Renal cortical epithelial cell (primary cell): Measurements from ENCODE around the gene TEDC1. TPM values are rescaled to one million over a fixed set of nuclear protein-coding genes. Genes with fewer than 3 reads are reported as not detected.
"Not testable (repeated sequence)": the region's sequence is repeated elsewhere in the genome, so short reads cannot be mapped to it uniquely, and the experiment has no call there.

Experiments used
- DNase-seq: peaks from one replicate; pipeline ENCODE4 v3.0.0-alpha.2; 2011; ENCODE audit warnings: low read depth
- total RNA-seq: library from RNA; depleted of rRNA; stranded (reverse); fragments of >200 nt; gene quantifications from 2 replicates; pipeline ENCODE4 v1.2.3, GENCODE V29; 2014

Gene TEDC1
- total RNA-seq, 1 donor from 2014 or later: 7.2 TPM

DNA sequence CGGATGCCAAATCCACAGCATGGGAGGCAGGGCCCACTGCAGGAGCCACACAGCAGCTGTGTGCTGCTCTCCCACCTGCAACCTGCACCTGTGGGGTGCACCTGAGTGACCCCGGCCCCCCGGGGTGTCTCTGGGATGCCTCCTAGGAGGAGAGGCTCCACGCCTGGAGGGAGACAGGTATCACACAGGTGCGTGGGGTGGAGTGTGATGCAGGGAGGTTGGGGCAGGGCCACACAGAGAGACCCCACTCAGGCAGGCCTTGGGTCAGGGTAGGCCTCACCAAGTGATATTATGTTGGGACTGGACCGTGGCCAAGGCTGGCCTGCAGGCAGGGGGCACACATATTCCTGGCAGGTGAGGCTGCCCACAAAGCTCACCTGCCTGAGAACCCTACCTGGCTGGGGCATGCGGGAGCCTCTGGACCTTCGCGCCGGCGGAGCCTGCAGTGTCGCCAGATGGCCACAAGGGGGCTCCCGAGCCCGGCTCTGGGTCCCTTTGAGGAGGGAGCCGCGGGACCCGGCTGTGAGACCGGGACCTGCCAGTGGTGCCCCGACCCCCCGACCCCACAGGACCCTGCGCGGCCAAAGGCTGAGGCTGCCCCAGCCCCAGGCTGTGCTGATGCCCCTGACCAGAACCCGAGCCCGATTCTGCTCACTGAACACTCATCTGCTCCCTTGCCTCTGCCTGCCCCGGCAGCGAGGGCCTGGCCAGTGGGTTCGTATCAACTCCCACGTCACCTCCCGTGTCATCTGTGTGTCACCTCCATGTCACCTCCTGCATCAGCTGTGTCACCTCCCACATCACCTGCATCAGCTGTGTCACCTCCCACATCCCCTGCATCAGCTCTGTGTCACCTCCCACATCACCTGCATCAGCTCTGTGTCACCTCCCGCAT lies 46.8 kb downstream of the TEDC1 start:
- DNase-seq: no peak

DNA sequence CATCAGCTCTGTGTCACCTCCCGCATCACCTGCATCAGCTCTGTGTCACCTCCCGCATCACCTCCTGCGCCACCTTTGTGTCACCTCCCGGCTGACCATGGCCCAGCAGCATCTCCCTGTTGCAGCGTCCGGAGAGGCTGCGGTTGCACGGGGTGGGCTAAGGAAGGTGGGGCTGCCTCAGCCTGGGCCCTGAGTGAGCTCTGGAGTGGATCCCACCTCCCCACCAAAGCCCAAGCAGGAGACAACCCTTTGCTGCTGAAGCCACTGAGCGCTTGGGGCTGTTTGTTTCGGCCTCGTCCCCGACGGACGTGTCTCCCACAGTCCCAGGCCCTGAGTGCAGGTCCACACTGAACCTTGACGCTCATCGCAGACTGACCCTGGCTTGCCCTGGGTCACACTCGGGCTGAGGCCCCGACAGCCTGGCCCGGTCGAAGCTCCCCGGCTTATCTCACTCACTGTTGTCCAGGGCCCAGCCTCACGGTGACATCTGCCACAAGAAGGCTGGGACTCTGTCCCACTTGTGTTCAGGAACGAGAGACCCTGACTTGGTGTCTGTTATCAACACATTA lies 47.5 kb downstream of the TEDC1 start:
- DNase-seq: no peak

DNA sequence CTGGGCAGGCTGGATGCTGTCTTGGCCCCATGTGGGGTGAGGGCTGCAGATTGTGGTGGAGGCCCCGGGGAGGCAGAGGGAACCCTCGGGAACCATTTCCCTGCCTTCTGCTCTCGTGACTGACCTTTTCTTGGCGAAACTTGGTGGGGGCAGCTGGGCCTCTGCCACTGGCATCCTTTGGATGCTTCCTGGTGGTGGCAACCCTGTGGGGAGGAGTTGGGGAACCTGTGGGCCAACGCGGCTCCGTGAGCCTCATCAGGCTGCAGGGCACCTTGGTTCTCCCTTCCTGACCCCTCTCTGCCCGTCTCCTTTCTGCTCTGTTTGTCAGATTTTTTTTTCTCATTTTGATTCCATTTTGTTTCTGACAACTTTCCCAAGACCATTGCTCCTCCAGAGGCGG lies 49.8 kb downstream of the TEDC1 start:
- DNase-seq: no peak

DNA sequence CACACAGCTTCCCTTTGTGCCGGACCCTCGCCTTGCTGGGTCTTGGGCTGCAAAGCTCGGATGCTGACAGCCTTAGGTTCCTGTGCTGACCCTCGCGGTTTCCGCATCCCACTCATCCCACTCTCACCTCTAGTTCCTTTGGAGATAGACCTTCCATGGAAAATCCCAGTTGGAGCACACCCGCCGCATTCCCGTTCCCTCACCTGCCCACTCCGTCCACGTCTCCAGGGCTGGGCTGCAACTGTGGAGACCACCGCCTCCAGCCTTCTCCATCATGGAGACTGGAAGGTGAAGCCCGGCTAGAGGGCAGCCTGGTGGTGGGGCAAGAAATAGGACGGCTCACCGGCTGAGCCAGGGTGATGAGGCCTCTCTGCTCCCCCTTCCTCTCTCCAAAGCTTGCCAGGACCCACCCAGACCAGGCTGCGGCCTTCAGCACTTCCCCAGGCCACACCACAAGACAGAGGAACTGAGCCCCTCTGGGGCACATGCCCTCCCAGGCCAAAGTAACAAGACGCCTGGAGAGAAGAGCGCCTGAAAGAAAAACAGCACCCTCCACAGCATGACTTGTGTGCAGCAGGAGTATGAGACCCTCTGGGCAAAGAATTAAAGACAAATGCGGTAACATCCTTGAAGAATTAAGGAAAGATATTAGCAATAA lies 50.3 kb downstream of the TEDC1 start:
- DNase-seq: no peak

DNA sequence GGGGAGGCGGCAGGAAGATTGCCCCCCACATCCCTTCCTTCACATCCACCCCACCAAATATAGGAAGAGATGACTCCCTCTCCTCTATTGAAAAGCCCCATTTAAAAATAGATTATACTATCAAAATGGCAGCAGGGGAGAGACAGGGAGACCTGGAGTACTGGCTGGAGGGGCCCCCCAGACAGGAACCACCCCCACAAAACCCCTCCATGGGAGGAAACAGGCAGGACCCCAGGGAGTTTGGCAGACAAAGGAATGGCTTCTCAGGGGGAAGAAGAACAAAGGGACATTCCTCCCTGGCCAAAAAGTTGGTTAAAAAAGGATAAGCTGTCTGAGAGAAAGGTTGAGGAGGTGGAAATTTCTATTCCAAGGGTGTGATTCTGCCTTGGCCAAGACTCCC lies 54.6 kb downstream of the TEDC1 start:
- not testable (repeated sequence) for DNase-seq

DNA sequence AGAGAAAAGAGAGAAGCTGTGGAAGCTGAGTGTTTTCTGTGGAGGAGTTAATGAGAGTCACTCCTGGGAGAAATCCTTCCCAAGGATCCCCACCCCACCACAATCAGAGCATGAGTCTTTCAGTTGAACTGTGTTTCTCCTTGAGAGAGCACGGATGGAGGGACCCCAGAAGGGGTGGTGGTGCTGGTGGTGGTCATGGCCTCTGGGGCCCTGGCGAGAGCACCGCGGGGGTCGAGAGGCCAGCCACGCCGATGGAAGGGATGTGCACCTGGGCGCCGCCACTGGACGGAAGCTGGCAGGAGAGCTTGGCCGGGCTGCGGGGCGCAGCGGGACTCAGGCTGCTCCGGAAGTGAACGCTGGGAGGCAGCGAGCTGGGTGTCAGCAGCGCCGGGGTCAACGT lies 55.4 kb downstream of the TEDC1 start:
- DNase-seq: not testable (repeated sequence)

DNA sequence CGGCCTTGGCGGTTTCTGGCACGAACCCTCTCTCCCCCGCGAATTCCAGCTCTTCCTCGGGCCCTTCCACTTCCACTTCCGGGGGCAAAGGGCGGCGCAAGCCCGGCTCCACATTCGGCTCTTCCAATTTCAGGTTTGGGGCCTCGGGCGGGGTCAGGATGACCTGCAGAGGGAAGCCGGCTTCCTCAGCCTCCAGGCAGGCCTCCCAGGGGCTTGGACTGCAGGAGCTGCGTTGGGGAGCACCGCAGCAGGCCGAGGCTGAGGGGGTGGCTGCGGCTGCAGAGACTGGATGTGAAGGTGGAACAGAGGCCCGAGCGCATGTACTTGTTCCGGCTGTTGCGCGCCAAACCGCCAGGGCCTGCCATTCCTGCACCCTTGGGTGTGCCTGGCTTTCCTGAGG lies 56.0 kb downstream of the TEDC1 start:
- DNase-seq: not testable (repeated sequence)

DNA sequence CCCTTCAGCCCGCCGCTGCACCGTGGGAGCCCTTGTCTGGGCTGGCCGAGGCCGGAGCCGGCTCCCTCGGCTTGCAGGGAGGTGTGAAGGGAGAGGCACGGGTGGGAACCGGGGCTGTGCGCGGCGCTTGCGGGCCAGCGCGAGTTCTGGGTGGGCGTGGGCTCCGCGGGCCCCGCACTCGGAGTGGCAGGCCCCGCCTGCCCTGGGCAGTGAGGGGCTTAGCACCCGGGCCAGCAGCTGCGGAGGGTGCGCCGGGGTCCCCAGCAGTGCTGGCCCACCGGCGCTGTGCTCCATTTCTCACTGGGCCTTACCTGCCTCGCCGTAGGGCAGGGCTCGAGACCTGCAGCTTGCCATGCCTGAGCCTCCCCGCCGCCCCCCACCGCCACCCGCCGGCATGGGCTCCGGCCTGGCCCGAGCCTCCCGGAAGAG lies 56.7 kb downstream of the TEDC1 start:
- no peak for DNase-seq

Other genes starting within 250 kb of the TEDC1 start
- gene BTBD6, start 242.7 kb upstream of the TEDC1 start, total RNA-seq: 26.5 and 44.1 TPM in 2 replicates
- 23.4 and 47.9 TPM in 2 replicates for gene BRF1, start 190.2 kb upstream of the TEDC1 start, total RNA-seq
- gene PACS2, start 176.5 kb upstream of the TEDC1 start, total RNA-seq: 31.4 and 67.7 TPM in 2 replicates
- under 0.01 and 0.60 TPM in 2 replicates for gene TEX22, start 92.7 kb upstream of the TEDC1 start, total RNA-seq
- gene MTA1, start 71.4 kb upstream of the TEDC1 start, total RNA-seq: 14.6 and 47.3 TPM in 2 replicates
- 76.6 and 206 TPM in 2 replicates for gene CRIP2, start 16.4 kb upstream of the TEDC1 start, total RNA-seq
- gene CRIP1, start 4.4 kb upstream of the TEDC1 start, total RNA-seq: 0.87 and 12.2 TPM in 2 replicates
- 1.7 and 8.4 TPM in 2 replicates for gene TMEM121, start 35.3 kb downstream of the TEDC1 start, total RNA-seq